ENCODE results near the gene NEK6. TPM values are rescaled to one million over a fixed set of nuclear protein-coding genes. Genes with fewer than 3 reads are reported as not detected.
"Not testable (repeated sequence)": the region's sequence is repeated elsewhere in the genome, so short reads cannot be mapped to it uniquely, and the experiment has no call there.

The NEK6 gene
- total RNA-seq, 1 donor from 2014 or later: 23.5 TPM

DNA sequence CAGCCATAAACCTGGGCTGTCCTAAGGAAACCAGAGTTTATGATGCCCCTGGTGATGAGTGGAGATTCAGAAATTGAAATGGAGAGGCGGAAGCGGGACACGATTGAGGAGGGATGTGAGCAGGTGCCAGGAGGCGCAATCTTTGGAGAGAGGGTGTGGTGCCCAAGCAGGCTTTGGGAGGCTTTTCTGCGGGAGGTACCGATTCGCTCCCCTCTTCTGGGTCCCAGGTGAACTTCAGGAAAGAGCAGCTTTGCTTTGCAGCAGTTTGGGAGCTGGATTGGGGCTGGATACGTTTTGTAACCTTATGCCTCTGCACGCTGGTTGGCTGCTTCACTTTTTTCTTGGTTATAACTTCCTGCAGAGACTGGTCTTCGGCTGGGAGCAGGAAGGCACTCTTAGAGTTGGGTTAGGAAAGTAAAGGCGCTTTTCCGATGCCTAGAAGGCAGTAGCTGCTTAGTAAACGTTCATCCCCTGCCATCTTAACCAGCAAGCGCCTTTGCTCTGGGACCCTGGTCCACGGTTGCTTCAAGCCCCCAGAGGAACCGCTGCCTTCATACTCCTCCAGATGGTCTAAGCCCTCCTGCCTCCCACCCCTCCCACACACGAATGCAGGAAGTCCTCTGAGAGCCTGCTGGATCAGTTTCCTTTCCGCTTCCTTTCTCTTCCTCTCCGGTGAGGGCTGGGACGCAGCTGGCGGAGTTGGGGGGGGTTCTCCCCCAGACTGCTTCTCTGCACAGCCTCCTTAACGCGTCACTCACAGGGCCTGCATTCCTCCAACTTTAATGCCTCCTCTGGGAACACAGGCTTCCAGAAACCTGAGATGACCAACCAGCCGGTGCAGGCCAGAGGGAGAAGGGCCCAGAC, 15.2 kb upstream of the NEK6 start:
- TF ChIP-seq, protein P1, sequence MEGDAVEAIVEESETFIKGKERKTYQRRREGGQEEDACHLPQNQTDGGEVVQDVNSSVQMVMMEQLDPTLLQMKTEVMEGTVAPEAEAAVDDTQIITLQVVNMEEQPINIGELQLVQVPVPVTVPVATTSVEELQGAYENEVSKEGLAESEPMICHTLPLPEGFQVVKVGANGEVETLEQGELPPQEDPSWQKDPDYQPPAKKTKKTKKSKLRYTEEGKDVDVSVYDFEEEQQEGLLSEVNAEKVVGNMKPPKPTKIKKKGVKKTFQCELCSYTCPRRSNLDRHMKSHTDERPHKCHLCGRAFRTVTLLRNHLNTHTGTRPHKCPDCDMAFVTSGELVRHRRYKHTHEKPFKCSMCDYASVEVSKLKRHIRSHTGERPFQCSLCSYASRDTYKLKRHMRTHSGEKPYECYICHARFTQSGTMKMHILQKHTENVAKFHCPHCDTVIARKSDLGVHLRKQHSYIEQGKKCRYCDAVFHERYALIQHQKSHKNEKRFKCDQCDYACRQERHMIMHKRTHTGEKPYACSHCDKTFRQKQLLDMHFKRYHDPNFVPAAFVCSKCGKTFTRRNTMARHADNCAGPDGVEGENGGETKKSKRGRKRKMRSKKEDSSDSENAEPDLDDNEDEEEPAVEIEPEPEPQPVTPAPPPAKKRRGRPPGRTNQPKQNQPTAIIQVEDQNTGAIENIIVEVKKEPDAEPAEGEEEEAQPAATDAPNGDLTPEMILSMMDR (conservative IDR thresholded peaks at IDR 0.05; ENCODE audit: low read depth, low read length): no peak
- H3K4me3 ChIP-seq (ENCODE audit: low read depth, low read length): no peak overlapping the region
- DNase-seq (ENCODE audit: low read depth): no peak

DNA sequence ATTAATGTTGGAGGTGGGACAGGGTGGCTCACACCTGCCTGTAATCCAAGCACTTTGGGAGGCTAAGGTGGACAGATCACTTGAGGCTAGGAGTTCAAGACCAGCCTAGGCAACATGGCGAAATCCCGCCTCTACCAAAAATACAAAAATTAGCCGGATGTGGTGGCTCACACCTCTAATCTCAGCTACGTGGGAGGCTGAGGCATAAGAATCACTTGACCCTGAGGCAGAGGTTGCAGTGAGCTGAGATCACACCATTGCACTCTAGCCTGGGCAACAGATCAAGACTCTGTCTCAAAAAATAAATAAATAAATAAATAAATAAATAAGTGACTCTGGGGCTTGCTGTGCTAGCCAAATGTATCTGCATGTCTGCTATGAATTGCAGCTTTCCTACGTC, 10.4 kb upstream of the NEK6 start:
- not testable (repeated sequence) for H3K4me3 ChIP-seq (ENCODE audit: low read depth, low read length); DNase-seq (ENCODE audit: low read depth)

DNA sequence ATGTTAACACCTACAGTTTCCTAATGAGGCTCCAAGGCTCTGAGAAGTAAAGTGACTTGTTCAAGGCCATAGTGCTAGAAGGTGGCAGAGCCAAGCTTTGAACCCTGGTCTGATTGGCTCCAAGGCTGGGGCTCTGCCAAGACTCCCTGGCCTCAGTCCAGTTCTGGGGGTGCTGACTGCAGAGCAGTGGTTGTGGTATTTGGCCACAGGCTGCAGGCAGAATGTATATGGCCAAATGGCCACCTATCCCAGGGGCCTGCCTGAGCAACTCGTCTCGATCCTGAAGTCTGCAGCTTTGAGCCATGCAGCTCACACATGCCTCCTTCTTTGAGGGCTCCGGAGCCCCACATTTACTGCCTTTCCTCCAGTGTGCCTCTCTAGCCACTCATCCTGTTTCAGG, 9.7 kb upstream of the NEK6 start:
- no peak for DNase-seq (ENCODE audit: low read depth)

DNA sequence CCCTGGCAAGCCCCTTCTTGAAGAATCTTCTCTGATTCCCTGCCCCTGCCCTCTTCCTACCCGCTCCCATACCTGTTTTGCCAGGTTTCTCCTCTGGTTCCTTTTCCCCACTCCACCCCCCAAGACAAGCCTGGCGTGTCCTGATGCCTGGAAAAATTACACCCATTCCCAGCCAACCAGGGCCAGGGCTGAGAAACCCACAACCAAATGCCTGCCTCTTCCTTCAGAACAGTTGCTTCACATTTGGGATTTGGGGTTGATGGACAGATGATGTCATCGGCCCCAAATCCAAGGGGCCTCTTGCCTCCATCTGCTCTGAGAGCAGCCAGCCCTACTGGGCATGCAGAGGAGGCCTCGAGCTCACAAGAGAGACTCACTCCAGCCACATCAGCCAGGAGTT, 8.8 kb upstream of the NEK6 start:
- no peak for DNase-seq (ENCODE audit: low read depth)
- no peak overlapping the region for H3K4me3 ChIP-seq (ENCODE audit: low read depth, low read length)
- TF ChIP-seq, protein P1 (conservative IDR thresholded peaks at IDR 0.05; ENCODE audit: low read depth, low read length): no peak

More for the DNA sequence above, 9.7 kb upstream of the NEK6 start:
- TF ChIP-seq, protein P1 (conservative IDR thresholded peaks at IDR 0.05; ENCODE audit: low read depth, low read length): no peak
- no peak overlapping the region for H3K4me3 ChIP-seq (ENCODE audit: low read depth, low read length)

DNA sequence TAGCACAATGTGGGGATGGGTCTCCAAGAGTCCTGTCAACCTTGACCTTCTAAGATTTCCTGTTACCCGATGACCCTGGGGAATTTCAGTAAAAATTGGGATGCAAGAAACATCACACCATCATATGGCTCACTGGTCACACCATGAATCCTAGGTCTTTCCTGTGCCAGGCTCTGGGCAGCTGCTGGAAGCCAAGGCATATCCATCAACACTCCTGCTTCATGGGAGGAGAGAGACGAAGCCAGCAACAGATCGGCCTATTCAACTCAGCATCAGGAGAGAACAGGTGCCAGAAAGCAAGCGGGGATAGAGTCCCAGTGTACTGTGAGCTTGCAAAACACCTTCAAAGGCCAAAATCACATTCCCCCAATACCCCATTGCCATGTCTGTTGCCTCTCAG, 6.5 kb upstream of the NEK6 start:
- H3K4me3 ChIP-seq (ENCODE audit: low read depth, low read length): no peak overlapping the region
- TF ChIP-seq, protein P1 (conservative IDR thresholded peaks at IDR 0.05; ENCODE audit: low read depth, low read length): no peak
- no peak for DNase-seq (ENCODE audit: low read depth)

- H3K4me3 ChIP-seq (ENCODE audit: low read depth, low read length): no peak overlapping the region
- TF ChIP-seq, protein P1 (conservative IDR thresholded peaks at IDR 0.05; ENCODE audit: low read depth, low read length): no peak
- peak; percentile 47 for DNase-seq (ENCODE audit: low read depth)
Measured at GRCh38 chr9:124251605-124252378, 6.0 kb upstream of the NEK6 start.

DNA sequence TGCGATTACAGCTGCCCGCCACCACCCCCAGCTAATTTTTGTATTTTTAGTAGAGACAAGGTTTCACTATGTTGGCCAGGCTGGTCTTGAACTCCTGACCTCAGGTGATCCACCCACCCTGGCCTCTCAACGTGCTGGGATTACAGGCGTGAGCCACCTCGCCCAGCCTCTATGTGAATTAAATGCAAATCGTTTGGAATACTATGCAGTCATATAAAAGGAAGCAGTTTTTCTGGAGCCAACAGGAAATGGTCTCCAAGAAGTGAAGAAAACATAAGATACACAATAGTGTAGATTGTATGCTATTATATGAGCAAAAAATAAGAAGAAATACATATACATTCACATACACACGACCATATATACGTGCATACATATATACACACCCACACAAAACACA, 4.9 kb upstream of the NEK6 start:
- not testable (repeated sequence) for DNase-seq (ENCODE audit: low read depth); H3K4me3 ChIP-seq (ENCODE audit: low read depth, low read length)

Measured in epithelial cell of proximal tubule (primary cell).